GOT3 (cell line): ENCODE measurements around the gene DEFB124.
"Not testable (repeated sequence)": the region's sequence is repeated elsewhere in the genome, so short reads cannot be mapped to it uniquely, and the experiment has no call there.

Source experiments
- DNase-seq: peaks from one replicate; lab custom pipeline; 2025; ENCODE audit warnings: mixed read lengths; lab: John Stamatoyannopoulos, UW

DEFB124 gene

DNA sequence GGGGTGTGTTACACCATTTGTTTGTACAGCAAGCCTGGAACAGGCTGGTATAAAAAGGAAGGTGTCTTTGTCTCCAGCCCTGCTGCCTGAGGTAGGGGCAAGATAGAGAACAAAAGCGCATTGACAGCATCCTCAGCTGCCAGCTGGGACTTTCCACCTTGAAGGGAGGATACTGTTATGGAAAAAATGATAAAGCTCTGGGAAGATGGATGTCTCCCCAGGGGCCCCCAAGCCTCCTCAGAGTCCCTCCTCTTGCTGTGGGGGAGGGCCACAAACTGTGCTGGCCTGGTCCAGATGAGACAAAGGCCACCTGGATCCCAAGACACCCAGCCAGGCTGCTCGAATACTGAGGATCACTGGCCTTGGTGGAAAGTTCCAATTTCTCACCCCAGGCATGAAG, 13.2 kb upstream of the DEFB124 start:
- DNase-seq, result no peak

GRCh38 chr20:31485450-31486339, 10.8 kb upstream of the DEFB124 start:
- DNase-seq, result no peak

- DNase-seq, result no peak
These were observed 9.1 kb upstream of the DEFB124 start for GRCh38 chr20:31484001-31484400.

DNA sequence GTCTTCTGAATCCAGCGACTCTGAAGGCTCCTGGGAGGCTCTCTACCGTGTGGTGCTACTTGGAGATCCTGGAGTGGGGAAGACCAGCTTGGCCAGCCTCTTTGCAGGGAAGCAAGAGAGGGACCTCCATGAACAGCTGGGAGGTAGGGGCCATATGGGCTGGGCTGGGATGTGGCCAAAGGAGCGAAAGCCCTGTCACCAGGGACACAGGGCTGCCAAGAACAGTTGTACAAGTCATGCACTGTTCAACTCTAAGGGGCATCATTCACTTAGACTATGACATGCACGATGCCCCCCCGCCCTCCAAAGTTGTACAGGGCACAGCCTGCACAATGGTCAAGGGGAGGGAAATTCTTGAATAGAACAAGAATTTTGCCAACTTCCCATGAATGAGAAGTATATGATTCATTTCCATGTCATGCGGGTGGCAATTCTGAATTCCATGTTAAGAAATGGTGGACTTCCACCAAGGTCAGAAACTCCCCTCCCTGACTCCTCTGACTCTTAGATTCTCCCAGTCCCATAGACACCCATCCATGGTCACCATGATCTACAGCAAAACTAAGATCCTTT, 1.8 kb upstream of the DEFB124 start:
- DNase-seq, result no peak

GRCh38 chr20:31476294-31476585, 1.3 kb upstream of the DEFB124 start:
- no peak for DNase-seq

DNA sequence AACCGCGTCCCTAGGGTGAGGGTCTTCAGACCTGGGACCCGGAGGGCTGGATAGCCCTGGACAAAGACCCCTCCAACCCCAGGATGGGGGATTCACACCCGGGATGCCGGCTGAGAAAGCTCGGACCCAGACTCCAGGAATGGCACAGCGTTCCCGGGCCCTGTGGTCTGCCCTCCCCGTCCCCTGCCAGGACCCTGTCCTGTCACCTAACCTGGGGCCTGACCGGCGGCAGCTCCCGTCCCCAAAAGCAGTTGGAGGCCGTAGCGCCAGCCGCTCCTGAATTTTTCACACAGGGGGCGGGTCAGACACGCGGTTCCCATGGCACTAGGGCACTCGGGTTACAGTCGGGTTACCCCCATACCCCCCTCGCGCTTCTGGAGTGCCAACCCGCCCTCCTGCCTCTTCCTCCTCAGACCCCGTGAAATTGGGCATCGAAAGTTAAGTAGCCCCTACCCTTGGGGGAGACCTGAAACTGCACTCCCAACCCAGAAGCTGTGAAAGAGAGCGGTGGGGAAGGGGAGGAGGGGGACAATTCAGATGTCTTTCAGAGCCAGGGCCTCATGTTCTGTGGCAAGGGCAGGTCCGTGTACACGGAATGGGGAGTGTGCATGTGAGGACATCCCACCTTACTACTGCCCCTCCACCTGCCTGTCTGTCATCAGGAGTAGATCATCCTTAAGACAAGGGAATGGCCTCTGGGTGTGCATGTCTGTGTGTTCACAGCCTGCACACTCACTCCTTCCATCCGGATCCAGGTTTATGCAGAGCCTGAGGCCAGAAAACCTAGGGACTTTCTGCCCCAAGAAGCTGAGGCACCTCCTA, 756 bp upstream of the DEFB124 start:
- DNase-seq, result no peak

DNA sequence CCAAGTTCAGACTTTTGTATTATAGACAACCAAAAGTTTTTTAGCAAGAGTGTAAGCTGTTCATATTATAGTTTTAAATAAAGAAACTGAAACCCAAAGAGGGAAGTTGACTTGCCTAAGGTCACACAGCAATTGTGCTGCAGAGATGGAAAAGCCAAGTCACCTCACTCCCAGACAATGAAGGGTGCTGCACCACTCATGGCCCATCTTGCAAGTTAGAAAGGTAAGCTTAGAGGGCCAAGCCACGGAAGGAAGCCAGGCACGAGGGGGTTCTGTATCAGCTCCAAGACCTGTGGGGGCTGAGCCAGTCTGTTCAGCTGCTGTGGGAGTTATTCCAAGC, 860 bp downstream of the DEFB124 start:
- no peak for DNase-seq

DNA sequence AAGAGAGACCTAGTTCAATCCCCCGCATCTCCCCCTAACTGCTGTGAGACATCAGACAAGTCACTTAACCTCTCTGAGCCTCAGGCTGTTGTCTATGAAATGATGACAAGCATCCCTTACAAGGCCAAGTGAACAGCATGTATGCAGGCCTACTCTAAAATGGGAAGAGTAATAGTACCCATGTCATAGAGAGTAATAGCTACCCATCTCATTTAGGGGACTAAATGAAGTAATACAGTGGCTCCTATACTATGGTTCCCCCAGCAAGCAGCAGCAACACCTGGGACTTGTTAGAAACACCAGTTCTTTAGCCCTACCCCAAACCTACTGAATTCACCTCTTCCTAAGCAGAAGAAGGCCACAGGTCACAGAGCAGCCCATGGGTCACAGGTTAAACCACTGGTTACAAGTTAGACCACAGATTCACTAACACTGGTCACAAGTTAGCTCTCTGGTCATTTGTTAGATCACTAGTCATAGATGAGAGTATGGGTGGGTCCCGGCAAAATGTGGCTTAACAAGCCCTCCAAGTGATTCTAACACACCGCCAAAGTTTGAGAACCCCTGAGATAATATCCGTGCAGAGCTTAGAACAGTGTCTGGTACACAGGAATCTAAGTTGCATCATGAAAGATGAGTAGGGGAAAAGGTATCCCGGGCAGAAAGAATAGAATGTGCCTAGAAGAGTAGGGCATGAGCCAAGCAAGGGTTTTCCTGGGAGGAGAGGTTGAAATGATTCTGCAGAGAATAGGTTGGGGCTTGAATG, 1.4 kb downstream of the DEFB124 start:
- DNase-seq, result no peak

- DNase-seq, result no peak
These were observed 2.3 kb downstream of the DEFB124 start for GRCh38 chr20:31472395-31473330.

DNA sequence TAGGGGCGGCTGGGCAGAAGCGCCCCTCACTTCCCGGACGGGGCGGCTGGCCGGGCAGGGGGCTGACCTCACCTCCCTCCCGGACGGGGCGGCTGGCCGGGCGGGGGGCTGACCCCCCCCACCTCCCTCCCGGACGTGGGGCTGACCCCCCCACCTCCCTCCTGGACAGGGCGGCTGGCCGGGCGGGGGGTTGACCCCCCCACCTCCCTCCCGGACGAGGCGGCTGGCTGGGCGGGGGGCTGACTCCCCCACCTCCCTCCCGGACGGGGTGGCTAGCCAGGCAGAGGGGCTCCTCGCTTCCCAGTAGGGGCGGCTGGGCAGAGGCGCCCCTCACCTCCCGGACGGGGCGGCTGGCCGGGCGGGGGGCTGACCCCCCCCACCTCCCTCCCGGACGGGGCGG, 4.0 kb downstream of the DEFB124 start:
- not testable (repeated sequence) for DNase-seq

- DNase-seq, result no peak
These were observed 20.6 kb downstream of the DEFB124 start for GRCh38 chr20:31454361-31454760.

DNA sequence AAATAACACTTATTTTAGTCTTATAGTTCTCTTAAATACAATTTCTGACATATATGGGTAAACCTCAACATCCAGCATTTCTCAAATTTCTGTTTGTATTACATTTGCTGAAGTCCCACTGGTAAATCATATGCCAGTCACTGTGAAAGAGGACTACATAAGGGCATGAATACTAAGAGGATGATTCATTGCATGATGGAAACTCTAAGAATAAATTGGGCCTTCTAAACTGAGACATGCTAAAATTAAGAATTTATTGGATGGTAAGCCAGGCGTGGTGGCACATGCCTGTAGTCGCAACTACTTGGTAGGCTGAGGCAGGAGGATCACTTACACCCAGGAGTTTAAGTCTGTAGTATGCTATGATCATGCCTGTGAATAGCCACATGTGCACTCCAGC, 22.4 kb downstream of the DEFB124 start:
- DNase-seq, result no peak

DNA sequence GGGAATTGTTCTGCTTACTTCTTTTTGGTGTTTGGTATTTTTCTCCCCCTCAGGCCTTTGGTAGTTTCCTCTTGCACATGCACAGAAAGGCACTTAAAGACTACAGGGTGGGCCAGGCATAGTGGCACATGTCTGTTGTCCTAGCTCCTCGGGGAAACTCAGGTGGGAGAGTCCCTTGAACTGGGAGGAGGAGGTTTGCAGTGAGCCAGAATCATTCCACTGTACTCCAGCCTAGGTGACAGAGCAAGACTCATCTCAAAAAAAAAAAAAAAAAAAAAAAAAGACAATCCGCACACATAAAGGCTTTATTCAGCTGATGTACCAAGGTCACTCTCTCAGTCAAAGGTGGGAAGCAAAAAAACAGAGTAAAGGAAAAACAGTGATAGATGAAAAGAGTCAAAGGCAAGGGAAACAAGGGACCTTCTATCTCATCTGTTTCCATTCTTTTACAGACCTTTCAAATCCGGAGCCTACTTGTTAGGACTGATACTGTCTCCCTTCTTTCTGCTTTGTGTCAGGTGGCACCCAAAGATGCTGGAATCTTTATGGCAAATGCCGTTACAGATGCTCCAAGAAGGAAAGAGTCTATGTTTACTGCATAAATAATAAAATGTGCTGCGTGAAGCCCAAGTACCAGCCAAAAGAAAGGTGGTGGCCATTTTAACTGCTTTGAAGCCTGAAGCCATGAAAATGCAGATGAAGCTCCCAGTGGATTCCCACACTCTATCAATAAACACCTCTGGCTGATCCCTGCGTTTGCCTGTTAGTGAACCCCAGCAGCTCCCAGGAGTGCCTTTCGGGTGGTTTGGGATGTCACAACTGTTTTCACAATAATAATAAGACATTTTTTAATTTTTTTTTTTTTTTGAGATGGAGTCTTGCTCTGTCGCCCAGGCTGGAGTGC, 25.2 kb downstream of the DEFB124 start:
- DNase-seq, result no peak

- DNase-seq, result no peak
These were observed 28.7 kb downstream of the DEFB124 start for GRCh38 chr20:31446084-31446819.

GRCh38 chr20:31440012-31440659, 34.8 kb downstream of the DEFB124 start, which contains the start of gene DEFB123:
DEFB123 (plus strand) TSS chr20:31440632; CDS start chr20:31440699, 67 bp downstream.
- DNase-seq, result no peak

- DNase-seq, result no peak
These were observed 44.3 kb downstream of the DEFB124 start for GRCh38 chr20:31430568-31431115.

- not testable (repeated sequence) for DNase-seq
These were observed 47.4 kb downstream of the DEFB124 start for GRCh38 chr20:31427576-31427975.

GRCh38 chr20:31426891-31427551, 47.9 kb downstream of the DEFB124 start:
- DNase-seq, result not testable (repeated sequence)
